H4 (cell line): ENCODE data around the gene SETD2. TPM values are rescaled to one million over a fixed set of nuclear protein-coding genes. Genes with fewer than 3 reads are reported as not detected.

ENCODE experiments used
- total RNA-seq: library from RNA; depleted of rRNA; stranded (reverse); fragments of >200 nt; shearing (Covaris generic); gene quantifications from 2 replicates; pipeline ENCODE4 v1.2.3, GENCODE V29; 2014; rRNA removed

The SETD2 gene
- total RNA-seq, 1 experiment from 2014 or later: 9.5 TPM

Other genes with a start within 250 kb of the SETD2 start
- gene CCDC12, start 187.4 kb downstream of the SETD2 start, total RNA-seq: 15.1 and 16.0 TPM in 2 replicates
- gene NBEAL2, start 184.4 kb downstream of the SETD2 start, total RNA-seq: 3.3 and 4.0 TPM in 2 replicates
- 5.3 and 13.3 TPM in 2 replicates for gene KIF9, start 118.7 kb upstream of the SETD2 start, total RNA-seq
- gene KLHL18, start 118.8 kb upstream of the SETD2 start, total RNA-seq: 11.7 and 17.5 TPM in 2 replicates
- 3.8 and 6.9 TPM in 2 replicates for gene PTPN23, start 216.9 kb upstream of the SETD2 start, total RNA-seq